ENCODE measurements around the gene DARS1.

GRCh38 chr2:136019825-136020224 is 34.4 kb upstream of the DARS1 start:
- no peak for TF ChIP-seq CTCF (IDR thresholded peaks at IDR 0.05; ENCODE audit: low read length)
- TF ChIP-seq EZH2 (IDR thresholded peaks at IDR 0.05; ENCODE audit: borderline replicate concordance, low read length): no peak
